IPS-11a (cell line): Measurements from ENCODE around the gene GP2.

Source experiments
- H3K4me3 ChIP-seq: one replicate; pipeline ENCODE4 v1.5.1; 2013; ENCODE audit warnings: low read depth, low read length, control low read depth

Gene GP2

DNA sequence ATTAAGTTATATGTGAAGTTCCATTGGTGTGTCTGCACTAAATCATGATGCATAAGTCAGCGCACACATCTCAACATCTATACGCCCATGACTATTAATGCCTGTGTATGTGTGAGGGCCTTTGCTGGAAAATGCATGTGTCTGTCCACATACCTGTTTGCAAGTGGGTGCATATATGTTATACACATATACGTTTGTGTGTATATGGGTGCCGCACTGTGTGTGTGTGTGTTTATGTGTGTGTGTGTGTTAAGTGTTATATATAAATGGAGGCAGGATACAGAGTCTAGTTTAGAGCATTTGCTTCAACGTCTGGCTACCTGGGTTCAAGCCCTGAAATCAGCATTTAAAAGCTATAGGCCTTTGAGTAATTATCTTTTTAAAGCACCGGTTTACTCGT is 19.5 kb downstream of the GP2 start:
- no peak overlapping the region for H3K4me3 ChIP-seq

DNA sequence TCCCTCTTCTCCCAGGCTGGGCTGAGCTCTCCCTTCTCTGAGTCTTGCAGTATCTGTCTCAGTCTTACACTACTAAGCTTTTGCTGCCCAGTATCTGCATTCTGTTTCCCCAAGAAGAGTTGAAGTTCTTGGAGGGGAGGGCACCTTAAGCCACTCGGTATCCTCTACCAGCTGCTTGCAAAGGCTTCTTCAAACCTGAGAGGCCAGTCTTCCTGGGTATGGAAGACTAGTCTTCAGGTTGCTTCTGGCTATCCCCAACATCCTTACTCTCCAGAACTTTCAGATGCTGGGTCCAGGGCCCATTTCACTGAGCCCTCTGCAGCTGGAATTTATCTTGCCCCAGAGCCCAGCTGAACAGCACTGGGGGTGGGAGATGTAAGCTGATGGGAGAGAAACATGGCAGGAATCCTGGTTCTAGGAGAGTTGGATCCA is 20.1 kb downstream of the GP2 start:
- H3K4me3 ChIP-seq, result no peak overlapping the region

- no peak overlapping the region for H3K4me3 ChIP-seq
These were observed 20.9 kb downstream of the GP2 start for GRCh38 chr16:20306401-20306800.

DNA sequence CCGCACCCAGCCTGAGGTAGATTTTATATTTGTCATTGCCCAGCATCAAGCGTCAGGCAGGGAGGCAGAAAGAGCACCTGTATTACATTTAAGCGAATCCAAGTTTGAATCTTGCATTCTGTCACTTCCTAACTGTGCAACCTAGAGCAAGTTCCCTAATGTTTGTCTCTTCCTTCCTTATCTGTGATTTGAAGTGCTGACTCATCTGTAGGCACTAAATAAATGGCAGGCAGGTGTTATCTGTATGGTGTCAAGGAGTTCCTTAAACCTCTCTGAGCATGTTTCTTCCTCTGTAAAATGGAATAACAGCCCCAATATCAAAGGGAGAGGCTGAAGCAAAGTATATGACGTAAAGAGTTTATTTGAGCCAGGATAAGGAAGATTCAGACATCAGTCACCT is 24.3 kb downstream of the GP2 start:
- no peak overlapping the region for H3K4me3 ChIP-seq

- no peak overlapping the region for H3K4me3 ChIP-seq
These were observed 24.9 kb downstream of the GP2 start for GRCh38 chr16:20302389-20302788.

DNA sequence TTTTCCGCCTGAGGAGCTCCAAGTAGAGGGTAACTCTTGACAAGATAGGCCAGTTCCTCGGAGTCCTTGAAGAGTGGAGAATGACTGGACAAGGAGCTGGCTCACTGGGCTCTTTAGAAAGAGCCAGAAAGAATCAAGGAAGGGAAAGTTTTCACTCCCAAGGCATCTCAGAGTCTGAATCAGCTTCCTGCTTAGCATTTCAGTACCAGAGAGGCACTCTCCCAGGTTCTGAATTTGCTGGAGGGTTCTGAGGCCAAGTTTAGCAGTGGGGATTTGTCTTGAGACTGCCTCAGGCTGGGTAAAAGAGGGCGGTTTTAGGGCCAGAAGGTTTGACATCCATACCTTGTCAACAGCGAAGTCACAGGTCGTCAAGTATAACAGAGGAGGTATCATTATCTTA is 25.5 kb downstream of the GP2 start:
- H3K4me3 ChIP-seq, result no peak overlapping the region

GRCh38 chr16:20300312-20301097 is 26.8 kb downstream of the GP2 start:
- no peak overlapping the region for H3K4me3 ChIP-seq

DNA sequence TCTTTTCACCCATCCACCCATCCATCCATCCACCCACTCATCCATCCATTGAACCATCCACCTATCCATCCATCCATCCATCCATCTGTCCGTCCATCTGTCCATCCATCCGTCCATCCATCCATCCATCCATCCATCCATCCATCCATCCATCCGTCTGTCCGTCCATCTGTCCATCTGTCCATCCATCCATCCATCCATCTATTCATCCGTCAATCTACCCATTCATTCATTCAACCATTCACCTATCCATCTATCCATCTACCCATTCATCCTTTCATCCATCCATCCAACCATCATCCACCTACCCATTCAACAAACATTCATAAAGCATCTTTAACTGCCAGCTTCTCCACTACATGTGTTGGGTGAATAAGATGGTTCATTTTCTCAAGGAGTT is 28.9 kb downstream of the GP2 start:
- no peak overlapping the region for H3K4me3 ChIP-seq

GRCh38 chr16:20291208-20292206 is 35.8 kb downstream of the GP2 start:
- no peak overlapping the region for H3K4me3 ChIP-seq

DNA sequence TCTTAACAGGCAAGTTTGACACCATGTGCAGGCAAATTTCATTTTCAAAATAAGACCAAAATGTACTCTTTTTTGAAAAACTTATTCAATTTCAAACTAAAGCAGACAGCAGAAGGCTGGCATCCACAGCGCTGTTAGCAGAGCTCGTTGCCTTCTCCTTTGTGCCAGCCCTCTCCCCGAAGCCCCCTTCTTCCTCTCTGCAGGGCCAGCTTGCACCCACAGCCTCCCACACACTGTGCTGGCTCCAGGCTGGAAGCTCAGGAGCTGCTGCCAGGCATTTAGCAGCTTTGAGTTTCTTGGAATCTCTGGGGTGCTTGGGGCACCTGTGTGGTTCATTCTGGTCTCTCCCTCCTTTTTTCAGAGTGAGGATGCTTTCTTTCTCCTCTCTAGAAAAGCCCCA is 37.7 kb downstream of the GP2 start:
- H3K4me3 ChIP-seq, result no peak overlapping the region

- no peak overlapping the region for H3K4me3 ChIP-seq
These were observed 41.3 kb downstream of the GP2 start for GRCh38 chr16:20285993-20286499.

GRCh38 chr16:20280259-20280658 is 47.1 kb downstream of the GP2 start:
- no peak overlapping the region for H3K4me3 ChIP-seq

DNA sequence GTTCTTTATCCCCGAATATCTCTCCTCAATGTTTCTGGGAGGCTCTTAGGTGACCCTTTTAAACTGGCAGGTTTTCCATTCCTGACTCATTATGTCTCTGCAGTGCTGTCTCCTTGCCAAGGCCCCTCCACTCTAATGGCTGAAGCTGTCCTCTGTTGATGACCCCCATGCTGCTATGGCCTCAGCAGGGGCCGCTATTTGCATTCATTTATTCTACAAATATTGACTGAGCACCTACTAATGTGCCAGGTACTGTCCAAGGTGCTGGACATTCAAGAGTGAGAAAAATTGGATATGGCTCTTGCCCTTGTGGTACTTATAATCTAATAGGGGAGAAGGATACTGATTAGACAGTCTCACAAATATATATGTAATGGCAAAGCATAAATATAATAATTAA is 55.4 kb downstream of the GP2 start:
- H3K4me3 ChIP-seq, result no peak overlapping the region

- no peak overlapping the region for H3K4me3 ChIP-seq
These were observed 58.9 kb downstream of the GP2 start for GRCh38 chr16:20268409-20268808.

GRCh38 chr16:20265019-20265418 is 62.3 kb downstream of the GP2 start:
- H3K4me3 ChIP-seq, result no peak overlapping the region

- H3K4me3 ChIP-seq, result no peak overlapping the region
These were observed 64.0 kb downstream of the GP2 start for GRCh38 chr16:20263138-20263855.

DNA sequence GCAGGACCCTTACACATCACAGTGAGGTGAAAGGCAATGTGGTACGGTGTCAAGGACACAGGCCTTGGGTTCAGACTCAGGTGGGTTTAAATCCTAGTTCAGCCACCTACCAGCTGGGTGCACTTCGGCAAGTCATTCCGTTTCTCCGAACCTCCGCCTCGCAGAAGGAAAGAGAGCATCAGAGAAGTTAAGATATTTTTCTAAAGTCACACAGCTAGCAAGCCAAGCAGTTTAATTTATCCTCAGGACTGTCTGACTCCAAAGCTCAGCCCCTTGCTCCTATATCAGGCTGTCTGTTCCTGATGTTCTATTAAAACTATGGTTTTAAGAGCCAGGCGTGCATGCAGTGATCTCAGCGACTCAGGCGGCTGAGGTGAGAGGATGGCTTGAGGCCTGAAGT is 65.1 kb downstream of the GP2 start:
- H3K4me3 ChIP-seq, result no peak overlapping the region

GRCh38 chr16:20260215-20261009 is 66.9 kb downstream of the GP2 start:
- H3K4me3 ChIP-seq, result no peak overlapping the region
